ENCODE results near the gene PIAS3.

- TF ChIP-seq CTCF (conservative IDR thresholded peaks at IDR 0.05; ENCODE audit: low read length), result no peak
- no peak for TF ChIP-seq EZH2phosphoT487 (IDR thresholded peaks at IDR 0.05; ENCODE audit: borderline replicate concordance, low read depth, low read length)
Observed at GRCh38 chr1:145877923-145878486, 19.1 kb upstream of the PIAS3 start.

Measured in OCI-LY7 (cell line).